ENCODE measurements around the gene GNA12. TPM values are rescaled to one million over a fixed set of nuclear protein-coding genes. Genes with fewer than 3 reads are reported as not detected.

Gene GNA12
- total and polyA plus RNA-seq, 9 of the 15 experiments (the other 6 are each of a cell fraction or from before 2014, with no cell fraction given), result 0.65 to 32.7 (median 9.6) TPM

DNA sequence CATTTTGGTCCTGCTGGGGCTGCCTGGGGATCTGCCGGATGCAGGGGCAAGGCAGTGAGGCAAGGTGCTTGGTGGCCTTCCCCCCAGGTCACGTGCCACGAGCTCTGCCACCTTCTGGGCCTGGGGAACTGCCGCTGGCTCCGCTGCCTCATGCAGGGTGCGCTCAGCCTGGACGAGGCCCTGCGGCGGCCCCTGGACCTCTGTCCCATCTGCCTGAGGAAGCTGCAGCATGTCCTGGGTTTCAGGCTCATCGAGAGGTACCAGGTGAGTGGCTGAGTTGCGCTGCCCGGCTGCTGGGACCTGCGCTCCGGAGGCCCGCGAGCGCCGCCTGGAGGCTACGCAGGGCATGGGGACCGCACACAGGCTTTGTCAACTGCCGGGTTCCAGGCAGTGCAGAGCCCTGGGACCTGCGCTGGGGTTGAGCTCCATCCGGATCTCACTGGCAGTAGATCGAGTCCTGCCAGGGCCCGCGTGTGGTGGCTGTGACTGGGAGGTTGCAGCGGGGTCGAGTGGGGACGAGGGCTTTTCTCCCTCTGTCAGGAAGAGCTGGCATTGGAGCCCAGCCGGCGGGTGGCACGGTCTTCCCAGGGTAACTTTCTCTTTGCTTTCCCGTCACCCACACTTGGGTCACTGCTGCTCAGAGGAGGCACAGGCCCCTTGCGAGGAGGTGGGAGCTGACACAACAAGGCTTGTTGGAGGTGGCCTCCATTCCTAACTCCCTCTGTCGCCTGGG lies 134.4 kb downstream of the GNA12 start (continued):
- TF ChIP-seq, protein P1, sequence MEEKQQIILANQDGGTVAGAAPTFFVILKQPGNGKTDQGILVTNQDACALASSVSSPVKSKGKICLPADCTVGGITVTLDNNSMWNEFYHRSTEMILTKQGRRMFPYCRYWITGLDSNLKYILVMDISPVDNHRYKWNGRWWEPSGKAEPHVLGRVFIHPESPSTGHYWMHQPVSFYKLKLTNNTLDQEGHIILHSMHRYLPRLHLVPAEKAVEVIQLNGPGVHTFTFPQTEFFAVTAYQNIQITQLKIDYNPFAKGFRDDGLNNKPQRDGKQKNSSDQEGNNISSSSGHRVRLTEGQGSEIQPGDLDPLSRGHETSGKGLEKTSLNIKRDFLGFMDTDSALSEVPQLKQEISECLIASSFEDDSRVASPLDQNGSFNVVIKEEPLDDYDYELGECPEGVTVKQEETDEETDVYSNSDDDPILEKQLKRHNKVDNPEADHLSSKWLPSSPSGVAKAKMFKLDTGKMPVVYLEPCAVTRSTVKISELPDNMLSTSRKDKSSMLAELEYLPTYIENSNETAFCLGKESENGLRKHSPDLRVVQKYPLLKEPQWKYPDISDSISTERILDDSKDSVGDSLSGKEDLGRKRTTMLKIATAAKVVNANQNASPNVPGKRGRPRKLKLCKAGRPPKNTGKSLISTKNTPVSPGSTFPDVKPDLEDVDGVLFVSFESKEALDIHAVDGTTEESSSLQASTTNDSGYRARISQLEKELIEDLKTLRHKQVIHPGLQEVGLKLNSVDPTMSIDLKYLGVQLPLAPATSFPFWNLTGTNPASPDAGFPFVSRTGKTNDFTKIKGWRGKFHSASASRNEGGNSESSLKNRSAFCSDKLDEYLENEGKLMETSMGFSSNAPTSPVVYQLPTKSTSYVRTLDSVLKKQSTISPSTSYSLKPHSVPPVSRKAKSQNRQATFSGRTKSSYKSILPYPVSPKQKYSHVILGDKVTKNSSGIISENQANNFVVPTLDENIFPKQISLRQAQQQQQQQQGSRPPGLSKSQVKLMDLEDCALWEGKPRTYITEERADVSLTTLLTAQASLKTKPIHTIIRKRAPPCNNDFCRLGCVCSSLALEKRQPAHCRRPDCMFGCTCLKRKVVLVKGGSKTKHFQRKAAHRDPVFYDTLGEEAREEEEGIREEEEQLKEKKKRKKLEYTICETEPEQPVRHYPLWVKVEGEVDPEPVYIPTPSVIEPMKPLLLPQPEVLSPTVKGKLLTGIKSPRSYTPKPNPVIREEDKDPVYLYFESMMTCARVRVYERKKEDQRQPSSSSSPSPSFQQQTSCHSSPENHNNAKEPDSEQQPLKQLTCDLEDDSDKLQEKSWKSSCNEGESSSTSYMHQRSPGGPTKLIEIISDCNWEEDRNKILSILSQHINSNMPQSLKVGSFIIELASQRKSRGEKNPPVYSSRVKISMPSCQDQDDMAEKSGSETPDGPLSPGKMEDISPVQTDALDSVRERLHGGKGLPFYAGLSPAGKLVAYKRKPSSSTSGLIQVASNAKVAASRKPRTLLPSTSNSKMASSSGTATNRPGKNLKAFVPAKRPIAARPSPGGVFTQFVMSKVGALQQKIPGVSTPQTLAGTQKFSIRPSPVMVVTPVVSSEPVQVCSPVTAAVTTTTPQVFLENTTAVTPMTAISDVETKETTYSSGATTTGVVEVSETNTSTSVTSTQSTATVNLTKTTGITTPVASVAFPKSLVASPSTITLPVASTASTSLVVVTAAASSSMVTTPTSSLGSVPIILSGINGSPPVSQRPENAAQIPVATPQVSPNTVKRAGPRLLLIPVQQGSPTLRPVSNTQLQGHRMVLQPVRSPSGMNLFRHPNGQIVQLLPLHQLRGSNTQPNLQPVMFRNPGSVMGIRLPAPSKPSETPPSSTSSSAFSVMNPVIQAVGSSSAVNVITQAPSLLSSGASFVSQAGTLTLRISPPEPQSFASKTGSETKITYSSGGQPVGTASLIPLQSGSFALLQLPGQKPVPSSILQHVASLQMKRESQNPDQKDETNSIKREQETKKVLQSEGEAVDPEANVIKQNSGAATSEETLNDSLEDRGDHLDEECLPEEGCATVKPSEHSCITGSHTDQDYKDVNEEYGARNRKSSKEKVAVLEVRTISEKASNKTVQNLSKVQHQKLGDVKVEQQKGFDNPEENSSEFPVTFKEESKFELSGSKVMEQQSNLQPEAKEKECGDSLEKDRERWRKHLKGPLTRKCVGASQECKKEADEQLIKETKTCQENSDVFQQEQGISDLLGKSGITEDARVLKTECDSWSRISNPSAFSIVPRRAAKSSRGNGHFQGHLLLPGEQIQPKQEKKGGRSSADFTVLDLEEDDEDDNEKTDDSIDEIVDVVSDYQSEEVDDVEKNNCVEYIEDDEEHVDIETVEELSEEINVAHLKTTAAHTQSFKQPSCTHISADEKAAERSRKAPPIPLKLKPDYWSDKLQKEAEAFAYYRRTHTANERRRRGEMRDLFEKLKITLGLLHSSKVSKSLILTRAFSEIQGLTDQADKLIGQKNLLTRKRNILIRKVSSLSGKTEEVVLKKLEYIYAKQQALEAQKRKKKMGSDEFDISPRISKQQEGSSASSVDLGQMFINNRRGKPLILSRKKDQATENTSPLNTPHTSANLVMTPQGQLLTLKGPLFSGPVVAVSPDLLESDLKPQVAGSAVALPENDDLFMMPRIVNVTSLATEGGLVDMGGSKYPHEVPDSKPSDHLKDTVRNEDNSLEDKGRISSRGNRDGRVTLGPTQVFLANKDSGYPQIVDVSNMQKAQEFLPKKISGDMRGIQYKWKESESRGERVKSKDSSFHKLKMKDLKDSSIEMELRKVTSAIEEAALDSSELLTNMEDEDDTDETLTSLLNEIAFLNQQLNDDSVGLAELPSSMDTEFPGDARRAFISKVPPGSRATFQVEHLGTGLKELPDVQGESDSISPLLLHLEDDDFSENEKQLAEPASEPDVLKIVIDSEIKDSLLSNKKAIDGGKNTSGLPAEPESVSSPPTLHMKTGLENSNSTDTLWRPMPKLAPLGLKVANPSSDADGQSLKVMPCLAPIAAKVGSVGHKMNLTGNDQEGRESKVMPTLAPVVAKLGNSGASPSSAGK (IDR thresholded peaks at IDR 0.05), result peak; percentile 35; the same call in 1 of the 2 replicates

Measured in K562 (cell line).